IPS DF 4.7 (cell line): ENCODE data around the gene CEP112.
"Not testable (repeated sequence)": the region's sequence is repeated elsewhere in the genome, so short reads cannot be mapped to it uniquely, and the experiment has no call there.

ENCODE experiments used
- DNase-seq: peaks from one replicate; pipeline ENCODE4 v3.0.0-alpha.2; 2013; ENCODE audit warnings: low spot score; ENCODE audit errors: extremely low read depth

CEP112 gene

GRCh38 chr17:66165537-66166123, 26.3 kb downstream of the CEP112 start:
- peak; percentile 2 for DNase-seq

- DNase-seq: not testable (repeated sequence)
These were observed 36.9 kb downstream of the CEP112 start for GRCh38 chr17:66155055-66155454.

- DNase-seq: no peak
These were observed 39.2 kb downstream of the CEP112 start for GRCh38 chr17:66152756-66153155.

- no peak for DNase-seq
These were observed 41.2 kb downstream of the CEP112 start for GRCh38 chr17:66150708-66151107.

- no peak for DNase-seq
These were observed 42.4 kb downstream of the CEP112 start for GRCh38 chr17:66149562-66149961.

- no peak for DNase-seq
These were observed 45.5 kb downstream of the CEP112 start for GRCh38 chr17:66146394-66146793.

- DNase-seq: no peak
These were observed 48.2 kb downstream of the CEP112 start for GRCh38 chr17:66143657-66144282.

- DNase-seq: no peak
These were observed 49.5 kb downstream of the CEP112 start for GRCh38 chr17:66142428-66142827.

GRCh38 chr17:66138120-66138519, 53.8 kb downstream of the CEP112 start:
- DNase-seq: no peak

- DNase-seq: no peak
These were observed 56.0 kb downstream of the CEP112 start for GRCh38 chr17:66135896-66136295.

- no peak for DNase-seq
These were observed 56.7 kb downstream of the CEP112 start for GRCh38 chr17:66135219-66135618.

- no peak for DNase-seq
These were observed 62.2 kb downstream of the CEP112 start for GRCh38 chr17:66129759-66130158.

GRCh38 chr17:66126231-66126630, 65.7 kb downstream of the CEP112 start:
- no peak for DNase-seq

- no peak for DNase-seq
These were observed 68.8 kb downstream of the CEP112 start for GRCh38 chr17:66123163-66123562.

GRCh38 chr17:66115246-66115645, 76.7 kb downstream of the CEP112 start:
- DNase-seq: no peak

GRCh38 chr17:66114609-66115008, 77.3 kb downstream of the CEP112 start:
- DNase-seq: no peak

- no peak for DNase-seq
These were observed 84.2 kb downstream of the CEP112 start for GRCh38 chr17:66107731-66108130.

- no peak for DNase-seq
These were observed 93.9 kb downstream of the CEP112 start for GRCh38 chr17:66098040-66098439.

GRCh38 chr17:66094727-66095126, 97.2 kb downstream of the CEP112 start:
- DNase-seq: no peak

GRCh38 chr17:66091445-66092080, 100.4 kb downstream of the CEP112 start:
- DNase-seq: no peak

GRCh38 chr17:66089764-66090163, 102.2 kb downstream of the CEP112 start:
- no peak for DNase-seq

- no peak for DNase-seq
These were observed 103.8 kb downstream of the CEP112 start for GRCh38 chr17:66088173-66088572.

GRCh38 chr17:66087073-66087472, 104.9 kb downstream of the CEP112 start:
- no peak for DNase-seq
